K562 (cell line): Measurements from ENCODE around the gene SLC35A2. TPM values are rescaled to one million over a fixed set of nuclear protein-coding genes. Genes with fewer than 3 reads are reported as not detected.

ENCODE experiments used
- CHCHD3 ChIP-seq: fragments of 250-450 bp; sonication (Bioruptor Pico); IDR thresholded peaks from 2 replicates; pipeline ENCODE4 v2.1.2; 2022; ENCODE audit warnings: mild to moderate bottlenecking
- CREM ChIP-seq: IDR thresholded peaks from 2 replicates; pipeline ENCODE4 v1.6.1; 2014; ENCODE audit warnings: antibody characterized with exemption, low read depth
- FIP1L1 ChIP-seq: fragments of 200-400 bp; formaldehyde crosslinking; IDR thresholded peaks from 2 replicates; pipeline ENCODE4 v1.6.1; 2018; ENCODE audit warnings: mild to moderate bottlenecking, low read depth, low read length; ENCODE audit not compliant: poor library complexity, severe bottlenecking
- FOS ChIP-seq: IDR thresholded peaks from 3 replicates; pipeline ENCODE4 v1.6.1; 2011; ENCODE audit not compliant: insufficient read length; ENCODE audit errors: extremely low read depth
- FOSL1 ChIP-seq: fragments of 200-800 bp; sonication (Bioruptor generic); conservative IDR thresholded peaks from 2 replicates; pipeline ENCODE4 v1.6.1; 2016; ENCODE audit warnings: missing genetic modification characterization, missing compliant biosample characterization
- GTF2A2 ChIP-seq: IDR thresholded peaks from 2 replicates; pipeline ENCODE4 v1.6.1; 2016; ENCODE audit warnings: mild to moderate bottlenecking, missing genetic modification characterization, missing compliant biosample characterization
- ID3 ChIP-seq, 2 experiments: fragments of 250-450 bp in 1 of 2; fragments of 450-650 bp in 1 of 2; sonication (Bioruptor Pico) in 1 of 2; IDR thresholded peaks; 2 replicates each; pipeline versions ENCODE4 v1.6.1 to v1.8.0; 2016 to 2021; ENCODE audit warnings: mild to moderate bottlenecking in 2 of 2, moderate library complexity in 2 of 2, missing compliant biosample characterization in 1 of 2, missing genetic modification characterization in 1 of 2
- MTA3 ChIP-seq: fragments of 450-650 bp; formaldehyde crosslinking; IDR thresholded peaks from 2 replicates; pipeline ENCODE4 v1.6.1; 2017; ENCODE audit warnings: mild to moderate bottlenecking, borderline replicate concordance
- NRF1 ChIP-seq, 2 experiments: fragments of 450-650 bp; IDR thresholded peaks in 1 of 2; conservative IDR thresholded peaks in 1 of 2; 2 replicates each; pipeline ENCODE4 v1.6.1; 2014; ENCODE audit warnings: mild to moderate bottlenecking in 2 of 2
- POLR2B ChIP-seq: fragments of 450-650 bp; IDR thresholded peaks from 2 replicates; pipeline ENCODE4 v1.6.1; 2018; ENCODE audit warnings: low read depth; ENCODE audit not compliant: partially characterized antibody
- POLR2H ChIP-seq: IDR thresholded peaks from 2 replicates; pipeline ENCODE4 v1.6.1; 2016; ENCODE audit warnings: missing genetic modification characterization, low read depth, mild to moderate bottlenecking, control low read depth, missing compliant biosample characterization, moderate library complexity
- RB1 ChIP-seq: fragments of 450-650 bp; IDR thresholded peaks from 2 replicates; pipeline ENCODE4 v1.6.1; 2017; ENCODE audit warnings: low read depth, mild to moderate bottlenecking
- RFX1 ChIP-seq: fragments of 450-650 bp; IDR thresholded peaks from 2 replicates; pipeline ENCODE4 v1.6.1; 2016; ENCODE audit warnings: mild to moderate bottlenecking, moderate library complexity
- RNF2 ChIP-seq: sonication (generic); IDR thresholded peaks from 2 replicates; pipeline ENCODE4 v1.6.1; 2016
- ZNF778 ChIP-seq: fragments of 450-650 bp; formaldehyde crosslinking; IDR thresholded peaks from 2 replicates; pipeline ENCODE4 v1.4.0; 2020; ENCODE audit warnings: mild to moderate bottlenecking, moderate library complexity
- polyA plus RNA-seq, 8 experiments: library from polyadenylated mRNA; depleted of rRNA in 4 of 8; stranded (reverse) in 5 of 8; unstranded in 3 of 8; fragments of >200 nt; fragmentation: Nextera tagmentation in 2 of 8; fragmentation: Illumina TruSeq in 1 of 8; extraction: Ambion mirVana in 2 of 8; extraction: Trizol in 1 of 8; gene quantifications; 2 replicates each; pipeline versions ENCODE4 v1.2.1 to v1.2.3, GENCODE V29; 2011 to 2014; ENCODE audit warnings: inconsistent platforms in 1 of 8, missing spikeins in 1 of 8
- total RNA-seq, 7 experiments: library from RNA; depleted of rRNA in 6 of 7; stranded (reverse); fragments of >200 nt in 6 of 7; fragmentation: Illumina TruSeq in 2 of 7; extraction: Trizol in 2 of 7; gene quantifications; 2 replicates each; pipeline versions ENCODE4 v1.2.1 to v1.2.3, GENCODE V29; 2011 to 2021; ENCODE audit warnings: low replicate concordance in 1 of 7
- TF ChIP-seq, protein P1 (sequence below): sonication (generic); formaldehyde crosslinking; IDR thresholded peaks from 2 replicates; pipeline ENCODE4 v1.5.0; 2020; ENCODE audit warnings: missing genetic modification reagents
- TF ChIP-seq, protein P2 (sequence below): sonication (generic); formaldehyde crosslinking; IDR thresholded peaks from 2 replicates; pipeline ENCODE4 v1.8.1; 2023; ENCODE audit warnings: mild to moderate bottlenecking, missing genetic modification reagents
- TF ChIP-seq, protein P3 (sequence below): fragments of 450-650 bp; IDR thresholded peaks from 2 replicates; pipeline ENCODE4 v1.6.1; 2016; ENCODE audit warnings: low read depth, mild to moderate bottlenecking, moderate library complexity
- TF ChIP-seq, protein P4 (sequence below), 2 experiments: IDR thresholded peaks; 2 replicates each; pipeline ENCODE4 v1.6.1; 2011; ENCODE audit warnings: borderline replicate concordance in 1 of 2, control low read depth in 1 of 2, low read depth in 1 of 2, low read length in 1 of 2, mild to moderate bottlenecking in 1 of 2, mixed read lengths in 1 of 2, moderate library complexity in 1 of 2; ENCODE audit not compliant: insufficient read depth in 1 of 2, insufficient read length in 1 of 2, poor library complexity in 1 of 2, severe bottlenecking in 1 of 2; ENCODE audit errors: extremely low read depth in 1 of 2
- TF ChIP-seq, protein P5 (sequence below): fragments of 450-650 bp; IDR thresholded peaks from 2 replicates; pipeline ENCODE4 v1.6.1; 2016

The SLC35A2 gene
- total and polyA plus RNA-seq, 9 of the 15 experiments (the other 6 are each of a cell fraction or from before 2014, with no cell fraction given) = 3.3 to 38.9 (median 20.0) TPM

GRCh38 chrX:48918643-48919340, 7.3 kb upstream of the SLC35A2 start, which contains the start of gene PIM2 (continued):
- TF ChIP-seq CHCHD3 (CRISPR knock-in tag) (0 out of 2 replicates have a peak, but pooled peaks have one; percentile 26), POLR2B (peak; percentile 82), RB1 (peak; percentile 36), FIP1L1 (peak; percentile 36), FOSL1 (tag) (no peak), ID3 (CRISPR knock-in tag; IDR thresholded peaks at IDR 0.05) (no peak), ID3 (tag; IDR thresholded peaks at IDR 0.05) (no peak), ZNF778 (CRISPR knock-in tag) (no peak), GTF2A2 (tag) (0 out of 2 replicates have a peak, but pooled peaks have one; percentile 27), FOS (peak; percentile 56), MTA3 (peak; percentile 70), RNF2 (peak; percentile 18; the same call in 1 of the 2 replicates), CREM (peak; percentile 56), POLR2H (tag) (peak; percentile 96), RFX1 (no peak), NRF1 (conservative IDR thresholded peaks at IDR 0.05 in 1 of 2, IDR thresholded peaks at IDR 0.05 in 1 of 2) (peak; percentile 85 to 87)
- TF ChIP-seq, protein P1, sequence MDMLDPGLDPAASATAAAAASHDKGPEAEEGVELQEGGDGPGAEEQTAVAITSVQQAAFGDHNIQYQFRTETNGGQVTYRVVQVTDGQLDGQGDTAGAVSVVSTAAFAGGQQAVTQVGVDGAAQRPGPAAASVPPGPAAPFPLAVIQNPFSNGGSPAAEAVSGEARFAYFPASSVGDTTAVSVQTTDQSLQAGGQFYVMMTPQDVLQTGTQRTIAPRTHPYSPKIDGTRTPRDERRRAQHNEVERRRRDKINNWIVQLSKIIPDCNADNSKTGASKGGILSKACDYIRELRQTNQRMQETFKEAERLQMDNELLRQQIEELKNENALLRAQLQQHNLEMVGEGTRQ = peak; percentile 82
- TF ChIP-seq, protein P2, sequence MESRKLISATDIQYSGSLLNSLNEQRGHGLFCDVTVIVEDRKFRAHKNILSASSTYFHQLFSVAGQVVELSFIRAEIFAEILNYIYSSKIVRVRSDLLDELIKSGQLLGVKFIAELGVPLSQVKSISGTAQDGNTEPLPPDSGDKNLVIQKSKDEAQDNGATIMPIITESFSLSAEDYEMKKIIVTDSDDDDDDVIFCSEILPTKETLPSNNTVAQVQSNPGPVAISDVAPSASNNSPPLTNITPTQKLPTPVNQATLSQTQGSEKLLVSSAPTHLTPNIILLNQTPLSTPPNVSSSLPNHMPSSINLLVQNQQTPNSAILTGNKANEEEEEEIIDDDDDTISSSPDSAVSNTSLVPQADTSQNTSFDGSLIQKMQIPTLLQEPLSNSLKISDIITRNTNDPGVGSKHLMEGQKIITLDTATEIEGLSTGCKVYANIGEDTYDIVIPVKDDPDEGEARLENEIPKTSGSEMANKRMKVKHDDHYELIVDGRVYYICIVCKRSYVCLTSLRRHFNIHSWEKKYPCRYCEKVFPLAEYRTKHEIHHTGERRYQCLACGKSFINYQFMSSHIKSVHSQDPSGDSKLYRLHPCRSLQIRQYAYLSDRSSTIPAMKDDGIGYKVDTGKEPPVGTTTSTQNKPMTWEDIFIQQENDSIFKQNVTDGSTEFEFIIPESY (CRISPR knock-in tag) = 0 out of 2 replicates have a peak, but pooled peaks have one; percentile 12
- TF ChIP-seq, protein P3, sequence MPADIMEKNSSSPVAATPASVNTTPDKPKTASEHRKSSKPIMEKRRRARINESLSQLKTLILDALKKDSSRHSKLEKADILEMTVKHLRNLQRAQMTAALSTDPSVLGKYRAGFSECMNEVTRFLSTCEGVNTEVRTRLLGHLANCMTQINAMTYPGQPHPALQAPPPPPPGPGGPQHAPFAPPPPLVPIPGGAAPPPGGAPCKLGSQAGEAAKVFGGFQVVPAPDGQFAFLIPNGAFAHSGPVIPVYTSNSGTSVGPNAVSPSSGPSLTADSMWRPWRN = peak; percentile 75
- TF ChIP-seq, protein P4, sequence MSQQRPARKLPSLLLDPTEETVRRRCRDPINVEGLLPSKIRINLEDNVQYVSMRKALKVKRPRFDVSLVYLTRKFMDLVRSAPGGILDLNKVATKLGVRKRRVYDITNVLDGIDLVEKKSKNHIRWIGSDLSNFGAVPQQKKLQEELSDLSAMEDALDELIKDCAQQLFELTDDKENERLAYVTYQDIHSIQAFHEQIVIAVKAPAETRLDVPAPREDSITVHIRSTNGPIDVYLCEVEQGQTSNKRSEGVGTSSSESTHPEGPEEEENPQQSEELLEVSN (IDR thresholded peaks at IDR 0.05; ENCODE audit: borderline replicate concordance in 1 of 2, extremely low read depth in 1 of 2, insufficient read depth in 1 of 2, insufficient read length in 1 of 2, low read depth in 1 of 2, low read length in 1 of 2, poor library complexity in 1 of 2, severe bottlenecking in 1 of 2) = peak in 1 of 2 experiments; percentile 39
- TF ChIP-seq, protein P5, sequence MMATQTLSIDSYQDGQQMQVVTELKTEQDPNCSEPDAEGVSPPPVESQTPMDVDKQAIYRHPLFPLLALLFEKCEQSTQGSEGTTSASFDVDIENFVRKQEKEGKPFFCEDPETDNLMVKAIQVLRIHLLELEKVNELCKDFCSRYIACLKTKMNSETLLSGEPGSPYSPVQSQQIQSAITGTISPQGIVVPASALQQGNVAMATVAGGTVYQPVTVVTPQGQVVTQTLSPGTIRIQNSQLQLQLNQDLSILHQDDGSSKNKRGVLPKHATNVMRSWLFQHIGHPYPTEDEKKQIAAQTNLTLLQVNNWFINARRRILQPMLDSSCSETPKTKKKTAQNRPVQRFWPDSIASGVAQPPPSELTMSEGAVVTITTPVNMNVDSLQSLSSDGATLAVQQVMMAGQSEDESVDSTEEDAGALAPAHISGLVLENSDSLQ = 0 out of 2 replicates have a peak, but pooled peaks have one; percentile 14
